ENCODE measurements around the gene GPI. TPM values are rescaled to one million over a fixed set of nuclear protein-coding genes. Genes with fewer than 3 reads are reported as not detected.
"Not testable (repeated sequence)": the region's sequence is repeated elsewhere in the genome, so short reads cannot be mapped to it uniquely, and the experiment has no call there.

GPI gene
- total RNA-seq, 5 donors from 2014 or later (not counting 1 experiment from before 2014, with no cell fraction given) = 108 to 132 (median 126) TPM

GRCh38 chr19:34388745-34389144 is 23.7 kb downstream of the GPI start:
- H3K9me3 ChIP-seq; H3K27ac Mint-ChIP-seq; H3K9me3 Mint-ChIP-seq; H3K27ac ChIP-seq (ENCODE audit: low read length); DNase-seq; H3K4me1 ChIP-seq (ENCODE audit: control insufficient read depth in 1 of 2, extremely low read depth in 1 of 2, insufficient read depth in 2 of 2, low read length in 2 of 2); POLR2A ChIA-PET; ATAC-seq (replicated peaks in 1 of 4); H3K4me3 Mint-ChIP-seq; H3K27me3 ChIP-seq (replicated peaks in 1 of 2; ENCODE audit: control insufficient read depth in 2 of 2, extremely low read depth in 1 of 2, insufficient read depth in 2 of 2, low read length in 1 of 2); CTCF ChIA-PET; H3K4me3 ChIP-seq (ENCODE audit: control insufficient read depth in 1 of 2, extremely low read depth in 1 of 2, low read length in 1 of 2); H3K27me3 Mint-ChIP-seq: not testable (repeated sequence)
- Mint-ChIP-seq H3K4me1 (peaks cover 0 to 12% (median 4%) of the 10 kb centered on the region in 3 donors), H3K36me3 (peaks cover 33% of the 10 kb centered on the region)
- WGBS (ENCODE audit: insufficient coverage) = 100% methylated on average over 1 of the region's 2 CpGs
- H3K36me3 ChIP-seq (ENCODE audit: control insufficient read depth in 2 of 2, extremely low read depth in 1 of 2, insufficient read depth in 1 of 2, low read length in 1 of 2) = peaks cover 25 to 81% of the 10 kb centered on the region in 2 donors

DNA sequence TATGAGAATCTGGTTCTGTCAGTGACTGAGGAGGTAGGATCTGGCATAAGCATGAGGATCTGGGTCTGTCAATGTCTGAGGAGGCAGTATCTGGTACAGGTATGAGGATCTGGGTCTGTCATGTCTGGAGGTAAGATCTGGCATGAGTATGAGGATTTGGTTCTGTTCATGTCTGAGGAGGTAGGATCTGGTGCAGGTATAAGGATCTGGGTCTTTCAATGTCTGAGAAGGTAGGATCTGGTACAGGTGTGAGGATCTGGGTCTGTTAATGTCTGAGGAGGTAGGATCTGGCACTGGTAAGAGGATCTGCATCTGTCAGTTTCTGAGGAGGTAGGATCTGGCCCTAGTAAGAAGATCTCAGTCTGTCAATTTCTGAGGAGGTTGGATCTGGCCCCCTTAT is 26.8 kb downstream of the GPI start:
- Histone ChIP-seq H3K27me3 (replicated peaks in 1 of 2; ENCODE audit: control insufficient read depth in 2 of 2, extremely low read depth in 1 of 2, insufficient read depth in 2 of 2, low read length in 1 of 2) (no peaks in the 10 kb centered on the region), H3K4me1 (ENCODE audit: control insufficient read depth in 1 of 2, extremely low read depth in 1 of 2, insufficient read depth in 2 of 2, low read length in 2 of 2) (no peaks in the 10 kb centered on the region), H3K27ac (ENCODE audit: low read length) (no peak overlapping the region), H3K9me3 (peaks cover 4% of the 10 kb centered on the region), H3K36me3 (ENCODE audit: control insufficient read depth in 2 of 2, extremely low read depth in 1 of 2, insufficient read depth in 1 of 2, low read length in 1 of 2) (peaks cover 37 to 82% of the 10 kb centered on the region in 2 donors), H3K4me3 (ENCODE audit: control insufficient read depth in 1 of 2, extremely low read depth in 1 of 2, low read length in 1 of 2) (no peak overlapping the region)
- H3K36me3 Mint-ChIP-seq = peaks cover 15% of the 10 kb centered on the region
- POLR2A ChIA-PET = no interaction called here
- no peak for DNase-seq
- H3K4me3 Mint-ChIP-seq = no peak overlapping the region
- CTCF ChIA-PET = no interaction called here
- no peaks in the 10 kb centered on the region for H3K4me1 Mint-ChIP-seq
- no peak for ATAC-seq (replicated peaks in 1 of 4)
- H3K27me3 Mint-ChIP-seq = no peaks in the 10 kb centered on the region
- no peak overlapping the region for H3K27ac Mint-ChIP-seq
- no peaks in the 10 kb centered on the region for H3K9me3 Mint-ChIP-seq

- CTCF ChIA-PET = no interaction called here
- H3K9me3 Mint-ChIP-seq = no peaks in the 10 kb centered on the region
- POLR2A ChIA-PET = no interaction called here
Observed at GRCh38 chr19:34393031-34393430, 28.0 kb downstream of the GPI start.

GRCh38 chr19:34393629-34394028 is 28.6 kb downstream of the GPI start:
- no peaks in the 10 kb centered on the region for H3K4me1 Mint-ChIP-seq
- no peaks in the 10 kb centered on the region for H3K9me3 Mint-ChIP-seq
- H3K36me3 ChIP-seq (ENCODE audit: control insufficient read depth in 2 of 2, extremely low read depth in 1 of 2, insufficient read depth in 1 of 2, low read length in 1 of 2) = peaks cover 42 to 68% of the 10 kb centered on the region in 2 donors
- no peak for DNase-seq
- no peak for ATAC-seq (replicated peaks in 1 of 4)
- no peaks in the 10 kb centered on the region for H3K27me3 ChIP-seq (replicated peaks in 1 of 2; ENCODE audit: control insufficient read depth in 2 of 2, extremely low read depth in 1 of 2, insufficient read depth in 2 of 2, low read length in 1 of 2)
- no peaks in the 10 kb centered on the region for H3K27me3 Mint-ChIP-seq
- CTCF ChIA-PET = no interaction called here
- no peak overlapping the region for H3K27ac ChIP-seq (ENCODE audit: low read length)
- no peak overlapping the region for H3K4me3 Mint-ChIP-seq
- H3K9me3 ChIP-seq = peaks cover 4% of the 10 kb centered on the region
- POLR2A ChIA-PET = no interaction called here
- no peak overlapping the region for H3K27ac Mint-ChIP-seq
- peaks cover 11% of the 10 kb centered on the region for H3K36me3 Mint-ChIP-seq
- WGBS (ENCODE audit: insufficient coverage) = 96% methylated on average over 12 of the region's 14 CpGs
- no peak overlapping the region for H3K4me3 ChIP-seq (ENCODE audit: control insufficient read depth in 1 of 2, extremely low read depth in 1 of 2, low read length in 1 of 2)
- H3K4me1 ChIP-seq (ENCODE audit: control insufficient read depth in 1 of 2, extremely low read depth in 1 of 2, insufficient read depth in 2 of 2, low read length in 2 of 2) = no peaks in the 10 kb centered on the region

More at GRCh38 chr19:34393031-34393430, 28.0 kb downstream of the GPI start:
- H3K4me3 ChIP-seq (ENCODE audit: control insufficient read depth in 1 of 2, extremely low read depth in 1 of 2, low read length in 1 of 2) = no peak overlapping the region
- H3K27ac Mint-ChIP-seq = no peak overlapping the region
- H3K27me3 Mint-ChIP-seq = no peaks in the 10 kb centered on the region
- H3K27me3 ChIP-seq (replicated peaks in 1 of 2; ENCODE audit: control insufficient read depth in 2 of 2, extremely low read depth in 1 of 2, insufficient read depth in 2 of 2, low read length in 1 of 2) = no peaks in the 10 kb centered on the region
- H3K36me3 Mint-ChIP-seq = peaks cover 15% of the 10 kb centered on the region
- H3K27ac ChIP-seq (ENCODE audit: low read length) = no peak overlapping the region
- H3K4me1 Mint-ChIP-seq = no peaks in the 10 kb centered on the region
- WGBS (ENCODE audit: insufficient coverage) = 92% methylated on average over 10 of the region's 11 CpGs
- H3K36me3 ChIP-seq (ENCODE audit: control insufficient read depth in 2 of 2, extremely low read depth in 1 of 2, insufficient read depth in 1 of 2, low read length in 1 of 2) = peaks cover 42 to 74% of the 10 kb centered on the region in 2 donors
- H3K9me3 ChIP-seq = peaks cover 4% of the 10 kb centered on the region
- no peak overlapping the region for H3K4me3 Mint-ChIP-seq
- no peaks in the 10 kb centered on the region for H3K4me1 ChIP-seq (ENCODE audit: control insufficient read depth in 1 of 2, extremely low read depth in 1 of 2, insufficient read depth in 2 of 2, low read length in 2 of 2)
- DNase-seq = no peak
- ATAC-seq (replicated peaks in 1 of 4) = no peak

DNA sequence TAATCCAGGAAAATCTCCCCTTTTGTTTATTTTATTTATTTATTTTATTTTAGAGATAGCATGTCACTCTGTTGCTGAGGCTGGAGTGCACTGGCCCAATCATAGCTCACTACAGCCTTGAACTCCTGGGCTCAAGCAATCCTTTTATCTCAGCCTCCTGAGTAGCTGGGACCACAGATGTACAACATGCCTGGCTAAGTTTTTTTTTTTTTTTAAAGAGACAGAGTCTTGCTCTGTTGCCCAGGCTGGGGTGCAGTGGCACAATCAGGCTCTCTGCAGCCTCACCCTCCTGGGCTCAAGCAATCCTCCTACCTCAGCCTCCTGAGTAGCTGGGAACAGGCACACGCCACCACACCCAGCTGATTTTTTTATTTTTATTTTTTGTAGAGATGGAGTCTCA is 32.9 kb downstream of the GPI start:
- Mint-ChIP-seq H3K9me3 (no peaks in the 10 kb centered on the region), H3K27ac (no peak overlapping the region), H3K36me3 (peaks cover 21% of the 10 kb centered on the region), H3K4me1 (peaks cover 0 to 2% (median 0%) of the 10 kb centered on the region in 3 donors), H3K27me3 (no peaks in the 10 kb centered on the region), H3K4me3 (no peak overlapping the region)
- ChIA-PET CTCF (interaction anchor here (0.6 to 0.9 kb wide), 3 partner anchors 21 to 60 kb away, joined by 3 read pairs; no protein-coding TSS in a partner anchor), POLR2A (interaction anchor here in 1 of 2 donors (0.5 to 0.7 kb wide), 2 partner anchors 32 to 220 kb away, joined by 5 to 6 read pairs; no protein-coding TSS in a partner anchor)
- no peak overlapping the region for H3K4me3 ChIP-seq (ENCODE audit: control insufficient read depth in 1 of 2, extremely low read depth in 1 of 2, low read length in 1 of 2)
- H3K36me3 ChIP-seq (ENCODE audit: control insufficient read depth in 2 of 2, extremely low read depth in 1 of 2, insufficient read depth in 1 of 2, low read length in 1 of 2) = peaks cover 27 to 47% of the 10 kb centered on the region in 2 donors
- H3K9me3 ChIP-seq = no peaks in the 10 kb centered on the region
- H3K4me1 ChIP-seq (ENCODE audit: control insufficient read depth in 1 of 2, extremely low read depth in 1 of 2, insufficient read depth in 2 of 2, low read length in 2 of 2) = no peaks in the 10 kb centered on the region
- H3K27ac ChIP-seq (ENCODE audit: low read length) = no peak overlapping the region
- DNase-seq (no peak), ATAC-seq (replicated peaks in 1 of 4) (no peak)
- WGBS (ENCODE audit: insufficient coverage) = no CpG with 5 or more reads among the region's 1 CpG
- H3K27me3 ChIP-seq (replicated peaks in 1 of 2; ENCODE audit: control insufficient read depth in 2 of 2, extremely low read depth in 1 of 2, insufficient read depth in 2 of 2, low read length in 1 of 2) = no peaks in the 10 kb centered on the region

- WGBS (ENCODE audit: insufficient coverage) = 94% methylated on average over 2 of the region's 9 CpGs
- H3K9me3 ChIP-seq = no peaks in the 10 kb centered on the region
- H3K27me3 Mint-ChIP-seq = no peaks in the 10 kb centered on the region
- no peaks in the 10 kb centered on the region for H3K9me3 Mint-ChIP-seq
- peaks cover 7 to 14% (median 9%) of the 10 kb centered on the region in 3 donors for H3K4me1 Mint-ChIP-seq
- H3K27ac ChIP-seq (ENCODE audit: low read length) = no peak overlapping the region
- ChIA-PET CTCF (no interaction called here), POLR2A (no interaction called here)
- DNase-seq (no peak), ATAC-seq (replicated peaks in 1 of 4) (no peak)
- H3K27me3 ChIP-seq (replicated peaks in 1 of 2; ENCODE audit: control insufficient read depth in 2 of 2, extremely low read depth in 1 of 2, insufficient read depth in 2 of 2, low read length in 1 of 2) = no peaks in the 10 kb centered on the region
- peaks cover 21% of the 10 kb centered on the region for H3K36me3 Mint-ChIP-seq
- H3K4me3 Mint-ChIP-seq = no peak overlapping the region
- H3K4me3 ChIP-seq (ENCODE audit: control insufficient read depth in 1 of 2, extremely low read depth in 1 of 2, low read length in 1 of 2) = no peak overlapping the region
- H3K4me1 ChIP-seq (ENCODE audit: control insufficient read depth in 1 of 2, extremely low read depth in 1 of 2, insufficient read depth in 2 of 2, low read length in 2 of 2) = peaks cover 0 to 13% of the 10 kb centered on the region in 2 experiments
- peaks cover 15 to 37% of the 10 kb centered on the region in 2 donors for H3K36me3 ChIP-seq (ENCODE audit: control insufficient read depth in 2 of 2, extremely low read depth in 1 of 2, insufficient read depth in 1 of 2, low read length in 1 of 2)
- no peak overlapping the region for H3K27ac Mint-ChIP-seq
Observed at GRCh38 chr19:34399886-34400285, 34.9 kb downstream of the GPI start.

- H3K27ac Mint-ChIP-seq; ATAC-seq (replicated peaks in 1 of 4); DNase-seq; H3K27me3 Mint-ChIP-seq; H3K27ac ChIP-seq (ENCODE audit: low read length); H3K9me3 ChIP-seq; H3K27me3 ChIP-seq (replicated peaks in 1 of 2; ENCODE audit: control insufficient read depth in 2 of 2, extremely low read depth in 1 of 2, insufficient read depth in 2 of 2, low read length in 1 of 2); POLR2A ChIA-PET; H3K9me3 Mint-ChIP-seq; H3K4me3 Mint-ChIP-seq; H3K4me3 ChIP-seq (ENCODE audit: control insufficient read depth in 1 of 2, extremely low read depth in 1 of 2, low read length in 1 of 2): not testable (repeated sequence)
- CTCF ChIA-PET = interaction anchor here in 1 of 2 donors (0.7 kb wide), 1 partner anchor 29 kb away, joined by 3 read pairs; no protein-coding TSS in a partner anchor
- peaks cover 10 to 29% of the 10 kb centered on the region in 2 donors for H3K36me3 ChIP-seq (ENCODE audit: control insufficient read depth in 2 of 2, extremely low read depth in 1 of 2, insufficient read depth in 1 of 2, low read length in 1 of 2)
- 96% methylated on average over 4 of the region's 8 CpGs for WGBS (ENCODE audit: insufficient coverage)
- peaks cover 9 to 16% (median 9%) of the 10 kb centered on the region in 3 donors for H3K4me1 Mint-ChIP-seq
- H3K4me1 ChIP-seq (ENCODE audit: control insufficient read depth in 1 of 2, extremely low read depth in 1 of 2, insufficient read depth in 2 of 2, low read length in 2 of 2) = peaks cover 1 to 22% of the 10 kb centered on the region in 2 experiments
- H3K36me3 Mint-ChIP-seq = peaks cover 18% of the 10 kb centered on the region
Observed at GRCh38 chr19:34400844-34401243, 35.8 kb downstream of the GPI start.
